HuH-7 (cell line): ENCODE data around the gene KIDINS220.

Source experiments
- DNase-seq: peaks from one replicate; pipeline ENCODE4 v3.0.0; 2011; ENCODE audit warnings: low spot score

Gene KIDINS220

GRCh38 chr2:8697190-8697589 is 140.2 kb downstream of the KIDINS220 start:
- no peak for DNase-seq

DNA sequence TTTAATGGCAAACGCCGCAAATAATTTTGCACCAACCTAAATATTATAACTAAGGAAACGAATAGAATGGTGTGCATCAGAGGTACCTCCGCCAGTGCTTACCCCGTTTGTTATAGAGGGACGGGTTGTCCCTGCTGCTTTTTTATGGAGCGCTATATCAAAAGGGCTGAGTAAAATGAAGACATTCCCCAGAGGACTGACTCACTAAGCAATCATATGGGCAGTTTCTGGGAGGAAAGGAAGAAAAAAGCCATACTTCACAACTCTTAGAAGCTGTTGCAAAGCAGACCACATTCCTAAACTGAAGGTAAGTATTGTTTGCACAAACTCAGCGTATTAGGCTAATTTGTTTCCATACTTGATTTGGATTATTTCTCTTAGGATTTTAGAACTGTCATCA is 142.7 kb downstream of the KIDINS220 start:
- DNase-seq = no peak

GRCh38 chr2:8693157-8693821 is 144.1 kb downstream of the KIDINS220 start:
- DNase-seq = peak; percentile 81

GRCh38 chr2:8692783-8693156 is 144.6 kb downstream of the KIDINS220 start:
- DNase-seq = no peak

DNA sequence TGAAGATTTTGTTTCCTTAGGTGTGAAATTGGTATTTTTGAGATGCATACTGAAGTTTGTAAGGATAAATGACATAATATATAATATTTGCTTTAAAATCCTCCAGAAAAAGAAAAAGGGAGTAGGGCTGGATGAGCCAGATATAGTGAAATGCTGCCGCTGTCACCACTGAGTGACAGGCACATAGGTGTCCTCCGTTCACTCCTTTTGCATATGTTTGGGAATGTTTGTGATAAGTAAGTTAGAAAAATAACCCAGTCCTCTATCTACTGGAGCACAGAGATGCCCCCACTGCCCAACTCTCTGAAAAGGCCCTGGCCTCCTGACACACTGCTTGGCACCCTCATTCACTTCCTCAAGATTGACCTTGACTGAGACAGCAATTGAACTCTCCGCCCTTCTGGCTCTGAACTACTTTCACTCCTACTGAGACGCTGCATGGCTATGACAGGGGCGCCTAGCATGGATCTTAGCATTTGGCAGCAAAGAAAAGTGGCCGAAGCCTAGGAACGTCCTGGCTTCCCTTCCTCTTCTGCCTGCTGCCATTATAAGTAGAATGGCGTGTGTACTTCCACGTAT is 145.5 kb downstream of the KIDINS220 start:
- no peak for DNase-seq

- peak; percentile 75 for DNase-seq
These were observed 151.6 kb downstream of the KIDINS220 start for GRCh38 chr2:8685697-8686358.

GRCh38 chr2:8684878-8685696 is 152.3 kb downstream of the KIDINS220 start:
- DNase-seq = no peak

GRCh38 chr2:8684540-8684877 is 152.9 kb downstream of the KIDINS220 start:
- DNase-seq = no peak

- no peak for DNase-seq
These were observed 154.4 kb downstream of the KIDINS220 start for GRCh38 chr2:8682719-8683667.

GRCh38 chr2:8681786-8682692 is 155.4 kb downstream of the KIDINS220 start, which contains the start of gene ID2:
Gene ID2, plus strand, starts transcription at chr2:8682056. Its CDS starts 110 bp downstream, at chr2:8682166.
- DNase-seq = peak; percentile 97

DNA sequence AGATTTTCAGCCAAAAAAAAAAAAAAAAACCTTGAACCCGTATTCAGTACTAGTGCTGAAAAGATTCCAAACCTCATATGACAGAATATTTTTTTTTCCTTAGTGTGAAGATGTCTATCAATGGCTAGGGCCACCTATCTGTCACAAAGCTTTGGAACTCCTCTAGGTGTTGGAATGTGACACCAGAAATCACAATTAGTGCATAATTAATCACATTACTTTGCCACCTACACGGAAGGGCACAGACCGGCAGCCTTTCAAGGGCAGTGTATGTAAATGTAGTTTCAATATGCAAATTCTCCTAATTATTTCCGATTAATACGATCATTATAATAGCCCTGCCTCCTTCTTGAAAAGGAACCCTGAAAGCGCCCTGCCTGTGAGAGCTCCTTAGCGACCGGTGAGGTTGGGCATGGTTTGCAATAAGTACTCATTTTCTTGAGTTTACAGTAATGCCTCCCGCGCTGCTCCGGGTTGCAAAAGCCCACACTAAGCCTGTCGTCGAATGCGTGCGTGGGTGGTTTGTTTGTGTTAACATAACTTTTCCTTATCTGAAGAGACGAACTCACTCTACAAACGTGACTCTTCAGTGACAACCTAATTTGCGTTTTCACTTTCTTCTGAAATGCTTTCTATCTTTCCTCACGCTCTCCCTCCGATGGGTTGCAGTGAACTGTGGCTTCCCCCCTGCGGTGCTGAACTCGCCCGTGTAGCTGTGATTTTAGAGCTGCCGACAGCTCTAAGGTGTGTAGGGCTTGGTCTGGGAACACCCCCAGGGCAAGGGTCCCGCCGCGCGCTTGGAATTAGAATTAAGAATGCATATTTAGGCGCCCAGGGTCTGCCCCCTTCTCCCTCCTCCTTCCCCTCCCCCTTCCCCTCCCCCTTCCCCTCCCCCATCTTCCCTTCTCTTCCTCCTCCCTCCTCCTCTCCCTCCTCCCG is 156.3 kb downstream of the KIDINS220 start:
- peak; percentile 58 for DNase-seq

GRCh38 chr2:8679827-8680731 is 157.3 kb downstream of the KIDINS220 start:
- DNase-seq = peak; percentile 84

- DNase-seq = no peak
These were observed 157.9 kb downstream of the KIDINS220 start for GRCh38 chr2:8679567-8679826.
